SU-DHL-6 (cell line): Measurements from ENCODE around the gene SELENON.

Source experiments
- H2AFZ ChIP-seq: fragments of 200-600 bp; sonication (generic); 2 replicates; pipeline ENCODE4 v1.6.1; 2014; ENCODE audit warnings: low read depth, mild to moderate bottlenecking, moderate library complexity, mixed read lengths, antibody characterized with exemption, low read length; ENCODE audit not compliant: severe bottlenecking
- H3F3A ChIP-seq: fragments of 200-600 bp; shearing (Covaris generic); 2 replicates; pipeline ENCODE4 v1.6.0; 2016; ENCODE audit warnings: antibody characterized with exemption, mild to moderate bottlenecking; ENCODE audit not compliant: insufficient read depth
- H3K27ac ChIP-seq: fragments of 200-600 bp; sonication (generic); 2 replicates; pipeline ENCODE4 v1.5.1; 2016; ENCODE audit warnings: low read depth, mild to moderate bottlenecking, low read length, moderate library complexity, mixed read lengths
- H3K27me3 ChIP-seq: fragments of 200-600 bp; sonication (generic), shearing (Covaris generic); 2 replicates; pipeline ENCODE4 v1.6.0; 2014; ENCODE audit warnings: mild to moderate bottlenecking, low read length
- H3K36me3 ChIP-seq: fragments of 200-600 bp; sonication (generic); 2 replicates; pipeline ENCODE4 v1.6.1; 2014; ENCODE audit warnings: mild to moderate bottlenecking, low read length, mixed read lengths
- H3K4me2 ChIP-seq: fragments of 300-600, 200-600 bp; shearing (Covaris generic), sonication (generic); 2 replicates; pipeline ENCODE4 v1.6.0; 2014; ENCODE audit warnings: low read length, low read depth, mild to moderate bottlenecking; ENCODE audit not compliant: poor library complexity, severe bottlenecking
- H3K4me3 ChIP-seq: fragments of 200-600 bp; sonication (generic); 2 replicates; pipeline ENCODE4 v1.5.1; 2014; ENCODE audit warnings: antibody characterized with exemption, low read length, mild to moderate bottlenecking, mixed read lengths; ENCODE audit not compliant: insufficient read depth, poor library complexity, severe bottlenecking
- H3K79me2 ChIP-seq: fragments of 200-600 bp; sonication (generic); 2 replicates; pipeline ENCODE4 v1.6.1; 2014; ENCODE audit warnings: mild to moderate bottlenecking, low read length, moderate library complexity; ENCODE audit not compliant: insufficient read depth
- H3K9ac ChIP-seq: fragments of 200-600 bp; sonication (generic); 2 replicates; pipeline ENCODE4 v1.7.0; 2014; ENCODE audit warnings: mild to moderate bottlenecking, low read length
- H3K9me2 ChIP-seq: fragments of 200-600 bp; sonication (generic); replicated peaks from 2 replicates; pipeline ENCODE4 v1.6.1; 2014; ENCODE audit warnings: low read length; ENCODE audit not compliant: insufficient read depth
- H3K9me3 ChIP-seq: fragments of 200-600 bp; sonication (generic); 2 replicates; pipeline ENCODE4 v1.6.1; 2014; ENCODE audit warnings: low read length, mixed read lengths; ENCODE audit not compliant: insufficient read depth
- H4K20me1 ChIP-seq: fragments of 200-600 bp; sonication (generic); 2 replicates; pipeline ENCODE4 v1.6.1; 2014; ENCODE audit warnings: low read depth, mild to moderate bottlenecking, antibody characterized with exemption, low read length, moderate library complexity, mixed read lengths
- EZH2phosphoT487 ChIP-seq: fragments of 200-600 bp; sonication (generic), shearing (Covaris generic); conservative IDR thresholded peaks from 2 replicates; pipeline ENCODE4 v1.6.1; 2018; ENCODE audit warnings: mild to moderate bottlenecking, antibody characterized with exemption, low read length, moderate library complexity, mixed read lengths
- TF ChIP-seq, protein P1 (sequence below): fragments of 200-600 bp; sonication (generic); IDR thresholded peaks from one replicate; pipeline ENCODE4 v1.5.1; 2017; ENCODE audit warnings: antibody characterized with exemption, mild to moderate bottlenecking, low read length, moderate library complexity; ENCODE audit not compliant: insufficient read depth, poor library complexity, severe bottlenecking

The SELENON gene

DNA sequence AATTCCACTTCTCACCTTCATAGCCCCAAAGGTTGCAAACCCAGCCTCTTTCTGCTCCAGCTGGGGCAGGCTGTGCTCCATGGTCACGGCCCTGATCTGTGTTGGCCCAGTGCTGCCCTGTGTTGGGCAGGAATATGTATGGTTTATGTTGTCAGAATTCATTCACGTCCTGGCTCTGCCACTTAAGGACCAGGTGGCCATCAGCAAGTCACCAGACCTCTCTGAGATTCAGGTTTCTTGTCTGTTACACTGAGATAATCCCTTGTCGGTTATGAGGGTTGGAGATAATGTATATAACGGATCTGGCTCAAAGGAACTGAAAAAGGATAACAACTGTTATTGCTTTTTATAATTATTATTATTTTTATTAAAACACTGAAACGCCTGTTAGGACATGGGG, 39.1 kb upstream of the SELENON start:
- no peak for TF ChIP-seq EZH2phosphoT487
- TF ChIP-seq, protein P1, sequence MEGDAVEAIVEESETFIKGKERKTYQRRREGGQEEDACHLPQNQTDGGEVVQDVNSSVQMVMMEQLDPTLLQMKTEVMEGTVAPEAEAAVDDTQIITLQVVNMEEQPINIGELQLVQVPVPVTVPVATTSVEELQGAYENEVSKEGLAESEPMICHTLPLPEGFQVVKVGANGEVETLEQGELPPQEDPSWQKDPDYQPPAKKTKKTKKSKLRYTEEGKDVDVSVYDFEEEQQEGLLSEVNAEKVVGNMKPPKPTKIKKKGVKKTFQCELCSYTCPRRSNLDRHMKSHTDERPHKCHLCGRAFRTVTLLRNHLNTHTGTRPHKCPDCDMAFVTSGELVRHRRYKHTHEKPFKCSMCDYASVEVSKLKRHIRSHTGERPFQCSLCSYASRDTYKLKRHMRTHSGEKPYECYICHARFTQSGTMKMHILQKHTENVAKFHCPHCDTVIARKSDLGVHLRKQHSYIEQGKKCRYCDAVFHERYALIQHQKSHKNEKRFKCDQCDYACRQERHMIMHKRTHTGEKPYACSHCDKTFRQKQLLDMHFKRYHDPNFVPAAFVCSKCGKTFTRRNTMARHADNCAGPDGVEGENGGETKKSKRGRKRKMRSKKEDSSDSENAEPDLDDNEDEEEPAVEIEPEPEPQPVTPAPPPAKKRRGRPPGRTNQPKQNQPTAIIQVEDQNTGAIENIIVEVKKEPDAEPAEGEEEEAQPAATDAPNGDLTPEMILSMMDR, result no peak
- H3F3A ChIP-seq, result no peaks in the 10 kb centered on the region
- no peak overlapping the region for H3K9ac ChIP-seq
- H3K36me3 ChIP-seq, result no peaks in the 10 kb centered on the region
- no peak overlapping the region for H3K4me3 ChIP-seq
- H3K79me2 ChIP-seq, result no peaks in the 10 kb centered on the region
- no peak overlapping the region for H3K4me2 ChIP-seq
- H2AFZ ChIP-seq, result no peak overlapping the region
- no peaks in the 10 kb centered on the region for H3K9me3 ChIP-seq
- H3K27me3 ChIP-seq, result no peaks in the 10 kb centered on the region
- H4K20me1 ChIP-seq, result no peaks in the 10 kb centered on the region
- H3K9me2 ChIP-seq, result no peaks in the 10 kb centered on the region
- H3K27ac ChIP-seq, result no peak overlapping the region

DNA sequence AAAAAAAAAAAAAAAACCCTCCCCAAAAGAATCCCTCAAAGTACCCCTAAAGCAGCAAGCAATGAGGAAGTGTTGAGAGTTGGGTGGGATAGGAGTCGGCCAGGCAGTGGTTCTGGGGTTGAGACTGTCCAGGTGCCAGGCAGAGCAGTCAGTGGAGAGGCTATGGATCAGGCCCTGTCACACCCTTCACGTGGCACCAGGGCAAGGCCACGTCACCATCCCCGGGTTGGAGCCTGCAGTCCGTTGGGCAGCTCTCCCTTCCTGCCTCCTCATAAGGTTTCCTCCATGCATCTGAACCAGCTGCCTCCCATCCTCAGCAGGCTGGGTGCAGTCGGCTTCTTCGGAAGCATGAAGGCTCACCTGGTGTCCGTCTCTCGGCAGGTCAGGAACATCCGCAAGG, 36.5 kb upstream of the SELENON start:
- H3K9me3 ChIP-seq, result no peaks in the 10 kb centered on the region
- TF ChIP-seq, protein P1, result no peak
- TF ChIP-seq EZH2phosphoT487, result no peak
- no peak overlapping the region for H3K4me2 ChIP-seq
- no peaks in the 10 kb centered on the region for H3K79me2 ChIP-seq
- no peaks in the 10 kb centered on the region for H3K27me3 ChIP-seq
- H3K27ac ChIP-seq, result no peak overlapping the region
- no peaks in the 10 kb centered on the region for H3K9me2 ChIP-seq
- no peaks in the 10 kb centered on the region for H3K36me3 ChIP-seq
- H4K20me1 ChIP-seq, result no peaks in the 10 kb centered on the region
- H3K9ac ChIP-seq, result no peak overlapping the region
- no peaks in the 10 kb centered on the region for H3F3A ChIP-seq
- H2AFZ ChIP-seq, result no peak overlapping the region
- H3K4me3 ChIP-seq, result no peak overlapping the region

DNA sequence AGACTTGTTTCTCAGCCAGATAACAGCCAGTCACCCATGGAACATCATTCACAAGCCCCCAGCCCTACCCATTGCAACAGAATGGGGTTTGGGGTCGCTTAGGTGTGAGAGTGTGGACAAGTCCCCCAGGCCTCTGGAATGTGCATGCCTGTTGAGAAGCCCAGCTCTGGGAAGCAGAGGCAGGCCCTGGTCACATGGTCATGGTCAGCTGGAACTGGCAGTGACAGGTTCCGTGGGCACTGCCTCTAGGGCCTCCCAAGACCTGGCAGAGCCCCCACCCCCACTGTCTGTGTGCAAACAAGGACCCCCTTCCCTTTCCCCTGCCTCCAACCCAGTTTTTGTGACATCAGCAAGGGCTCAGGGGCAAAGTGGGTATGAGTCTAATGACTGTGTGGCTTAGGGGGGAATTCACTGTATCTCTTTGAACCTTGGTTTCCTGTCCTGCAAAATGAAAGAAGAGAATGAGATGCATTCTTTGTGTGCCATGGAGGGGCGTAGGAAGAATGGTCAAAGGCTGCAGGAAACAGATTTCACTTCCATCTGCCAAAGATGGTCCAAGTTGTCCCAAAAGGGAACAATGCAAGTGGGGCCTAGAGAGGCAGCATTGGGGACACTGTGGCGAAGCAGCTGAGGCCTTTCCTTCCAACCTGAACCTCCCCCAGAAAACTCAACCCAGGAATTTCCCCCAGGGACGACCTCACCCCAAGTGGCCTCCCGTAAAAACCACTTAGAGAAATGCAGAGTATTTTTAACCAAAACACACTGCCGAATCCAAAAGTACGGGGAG, 34.7 kb upstream of the SELENON start:
- no peaks in the 10 kb centered on the region for H3K9me2 ChIP-seq
- H3K9ac ChIP-seq, result no peak overlapping the region
- H3K36me3 ChIP-seq, result no peaks in the 10 kb centered on the region
- TF ChIP-seq EZH2phosphoT487, result no peak
- no peaks in the 10 kb centered on the region for H3K79me2 ChIP-seq
- no peaks in the 10 kb centered on the region for H3K27me3 ChIP-seq
- H2AFZ ChIP-seq, result no peak overlapping the region
- no peaks in the 10 kb centered on the region for H4K20me1 ChIP-seq
- no peak overlapping the region for H3K4me2 ChIP-seq
- H3K4me3 ChIP-seq, result no peak overlapping the region
- H3K27ac ChIP-seq, result no peak overlapping the region
- no peaks in the 10 kb centered on the region for H3F3A ChIP-seq
- no peaks in the 10 kb centered on the region for H3K9me3 ChIP-seq

DNA sequence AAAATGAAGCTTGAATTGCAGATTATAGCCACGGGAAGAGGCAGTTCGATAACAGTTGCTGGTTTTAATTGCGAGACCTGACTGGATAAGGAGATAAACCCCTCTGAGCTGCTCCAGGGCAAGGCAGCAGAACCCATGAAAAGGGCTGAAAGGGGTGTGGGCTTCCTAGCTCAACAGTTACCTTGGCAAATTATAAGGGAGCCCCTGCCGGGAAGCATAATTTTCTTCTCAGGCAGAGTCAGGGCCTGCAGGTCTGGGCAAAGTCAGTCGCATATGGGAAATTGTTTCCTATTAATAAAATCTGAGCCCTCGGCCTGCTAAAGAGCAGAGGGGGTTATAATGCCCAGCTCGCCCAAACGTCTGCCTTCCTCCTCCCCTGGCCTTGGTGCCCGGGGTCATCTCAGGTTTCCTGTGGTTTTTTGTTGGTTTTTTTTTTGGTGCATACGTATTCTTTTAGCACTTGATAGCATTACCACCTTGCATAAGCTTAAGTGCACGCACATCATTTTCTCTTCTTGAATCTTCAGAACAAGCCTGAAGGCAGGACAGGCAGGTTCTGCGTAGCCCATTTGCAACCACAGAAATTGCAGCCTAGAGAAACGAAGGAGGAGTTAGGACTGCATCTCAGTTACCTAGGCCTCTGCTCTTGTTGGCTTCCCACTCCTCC, 33.9 kb upstream of the SELENON start:
- H2AFZ ChIP-seq, result no peak overlapping the region
- no peaks in the 10 kb centered on the region for H4K20me1 ChIP-seq
- H3K9ac ChIP-seq, result no peak overlapping the region
- no peak overlapping the region for H3K27ac ChIP-seq
- no peak overlapping the region for H3K4me3 ChIP-seq
- no peak overlapping the region for H3K4me2 ChIP-seq
- no peak for TF ChIP-seq EZH2phosphoT487
- TF ChIP-seq, protein P1, result no peak
- no peaks in the 10 kb centered on the region for H3F3A ChIP-seq
- no peaks in the 10 kb centered on the region for H3K9me3 ChIP-seq
- no peaks in the 10 kb centered on the region for H3K27me3 ChIP-seq
- H3K79me2 ChIP-seq, result no peaks in the 10 kb centered on the region
- H3K9me2 ChIP-seq, result no peaks in the 10 kb centered on the region
- no peaks in the 10 kb centered on the region for H3K36me3 ChIP-seq
